ENCODE measurements around the gene GALNT2.

Gene GALNT2

GRCh38 chr1:230277201-230278025 is 210.4 kb downstream of the GALNT2 start:
- Histone ChIP-seq H3K27me3 (ENCODE audit: low read length) (no peaks in the 10 kb centered on the region), H3F3A (ENCODE audit: insufficient read depth) (no peaks in the 10 kb centered on the region), H3K27ac (ENCODE audit: low read depth, low read length) (no peak overlapping the region), H4K20me1 (ENCODE audit: low read depth, low read length) (no peaks in the 10 kb centered on the region), H2AFZ (ENCODE audit: low read depth, low read length, severe bottlenecking) (no peak overlapping the region), H3K9me3 (ENCODE audit: insufficient read depth, low read length) (no peaks in the 10 kb centered on the region), H3K4me3 (ENCODE audit: insufficient read depth, low read length, poor library complexity, severe bottlenecking) (no peak overlapping the region), H3K4me2 (ENCODE audit: low read depth, low read length, poor library complexity, severe bottlenecking) (no peak overlapping the region), H3K79me2 (ENCODE audit: insufficient read depth, low read length) (no peaks in the 10 kb centered on the region), H3K9ac (ENCODE audit: low read length) (no peak overlapping the region), H3K9me2 (replicated peaks; ENCODE audit: insufficient read depth, low read length) (no peaks in the 10 kb centered on the region), H3K36me3 (ENCODE audit: low read length) (no peaks in the 10 kb centered on the region; the same call in 1 of the 2 replicates)
- TF ChIP-seq CTCF (IDR thresholded peaks at IDR 0.05; ENCODE audit: insufficient read depth, low read length, poor library complexity, severe bottlenecking) (no peak), EZH2phosphoT487 (conservative IDR thresholded peaks at IDR 0.05; ENCODE audit: low read length) (no peak)

- Histone ChIP-seq H3K36me3 (ENCODE audit: low read length) (no peaks in the 10 kb centered on the region; the same call in 1 of the 2 replicates), H3K4me3 (ENCODE audit: insufficient read depth, low read length, poor library complexity, severe bottlenecking) (no peak overlapping the region), H2AFZ (ENCODE audit: low read depth, low read length, severe bottlenecking) (no peak overlapping the region), H4K20me1 (ENCODE audit: low read depth, low read length) (no peaks in the 10 kb centered on the region), H3K9me2 (replicated peaks; ENCODE audit: insufficient read depth, low read length) (no peaks in the 10 kb centered on the region), H3K27ac (ENCODE audit: low read depth, low read length) (no peak overlapping the region), H3K9ac (ENCODE audit: low read length) (no peak overlapping the region), H3K9me3 (ENCODE audit: insufficient read depth, low read length) (no peaks in the 10 kb centered on the region), H3K4me2 (ENCODE audit: low read depth, low read length, poor library complexity, severe bottlenecking) (no peak overlapping the region), H3K79me2 (ENCODE audit: insufficient read depth, low read length) (no peaks in the 10 kb centered on the region), H3F3A (ENCODE audit: insufficient read depth) (no peaks in the 10 kb centered on the region), H3K27me3 (ENCODE audit: low read length) (no peaks in the 10 kb centered on the region)
- TF ChIP-seq CTCF (IDR thresholded peaks at IDR 0.05; ENCODE audit: insufficient read depth, low read length, poor library complexity, severe bottlenecking) (no peak), EZH2phosphoT487 (conservative IDR thresholded peaks at IDR 0.05; ENCODE audit: low read length) (no peak)
Observed at GRCh38 chr1:230278376-230278775, 211.3 kb downstream of the GALNT2 start.

- no peaks in the 10 kb centered on the region for H4K20me1 ChIP-seq (ENCODE audit: low read depth, low read length)
- no peaks in the 10 kb centered on the region for H3K9me3 ChIP-seq (ENCODE audit: insufficient read depth, low read length)
- no peak overlapping the region for H3K4me3 ChIP-seq (ENCODE audit: insufficient read depth, low read length, poor library complexity, severe bottlenecking)
- no peaks in the 10 kb centered on the region for H3K79me2 ChIP-seq (ENCODE audit: insufficient read depth, low read length)
- H3K4me2 ChIP-seq (ENCODE audit: low read depth, low read length, poor library complexity, severe bottlenecking) = no peak overlapping the region
- no peak overlapping the region for H2AFZ ChIP-seq (ENCODE audit: low read depth, low read length, severe bottlenecking)
- H3K27ac ChIP-seq (ENCODE audit: low read depth, low read length) = no peak overlapping the region
- TF ChIP-seq EZH2phosphoT487 (conservative IDR thresholded peaks at IDR 0.05; ENCODE audit: low read length) (no peak), CTCF (IDR thresholded peaks at IDR 0.05; ENCODE audit: insufficient read depth, low read length, poor library complexity, severe bottlenecking) (no peak)
- H3K27me3 ChIP-seq (ENCODE audit: low read length) = no peaks in the 10 kb centered on the region
- no peak overlapping the region for H3K9ac ChIP-seq (ENCODE audit: low read length)
- no peaks in the 10 kb centered on the region for H3F3A ChIP-seq (ENCODE audit: insufficient read depth)
- no peaks in the 10 kb centered on the region for H3K9me2 ChIP-seq (replicated peaks; ENCODE audit: insufficient read depth, low read length)
- no peaks in the 10 kb centered on the region; the same call in 1 of the 2 replicates for H3K36me3 ChIP-seq (ENCODE audit: low read length)
Observed at GRCh38 chr1:230278871-230279582, 212.0 kb downstream of the GALNT2 start.
